Aorta (tissue), 4 donors: ENCODE results near the gene AZIN2. TPM values are rescaled to one million over a fixed set of nuclear protein-coding genes. Genes with fewer than 3 reads are reported as not detected.

Source experiments
- polyA plus RNA-seq, 2 donors: library from polyadenylated mRNA; stranded (reverse); fragments of 200-250 nt; gene quantifications; one replicate each; pipeline ENCODE4 v1.2.3, GENCODE V29; 2013
- total RNA-seq, 2 donors: library from RNA; stranded (reverse); fragmentation: NEBNext Ultra II Directional; extraction: Animal tissue kit (Norgen Biotek cat#: 25700); gene quantifications; one replicate each; pipeline ENCODE4 v1.2.1, GENCODE V29; 2021
- donor health status: healthy with polysubstance abuse.
- donor health status: Bipolar disorder and iron deficiency.
- donor health status: DM: no; HTN: no; CAD: no.
- donor health status: DM: yes; HTN: yes; CAD: no.

Gene AZIN2
- total and polyA plus RNA-seq, 4 donors, result 1.5 to 14.4 (median 3.2) TPM

Other genes starting within 250 kb of the AZIN2 start
- 10 to 100 TPM in 1 of 2 donors, 1 to 10 TPM in 1; 5.6 to 17.6 TPM for gene FNDC5, start 210.2 kb upstream of the AZIN2 start, total RNA-seq
- 10 to 100 TPM in 1 of 2 donors, 1 to 10 TPM in 1; 8.1 to 11.7 TPM for gene FNDC5, start 210.2 kb upstream of the AZIN2 start, polyA plus RNA-seq
- gene HPCA, start 194.7 kb upstream of the AZIN2 start, total RNA-seq, result under 1 TPM in 1 of 2 donors, not detected in 1; 0.51 TPM
- under 1 TPM in 1 of 2 donors, not detected in 1; 0.90 TPM for gene HPCA, start 194.7 kb upstream of the AZIN2 start, polyA plus RNA-seq
- 10 to 100 TPM; 21.1 to 23.8 TPM for gene TMEM54, start 179.8 kb upstream of the AZIN2 start, total RNA-seq
- 10 to 100 TPM; 25.3 to 77.5 TPM for gene TMEM54, start 179.8 kb upstream of the AZIN2 start, polyA plus RNA-seq
- gene RNF19B, start 116.3 kb upstream of the AZIN2 start, total RNA-seq, result 10 to 100 TPM; 25.5 to 51.5 TPM
- 10 to 100 TPM; 13.8 to 16.4 TPM for gene RNF19B, start 116.3 kb upstream of the AZIN2 start, polyA plus RNA-seq
- 10 to 100 TPM; 87.4 to 95.6 TPM for gene AK2, start 44.3 kb upstream of the AZIN2 start, total RNA-seq
- gene AK2, start 44.3 kb upstream of the AZIN2 start, polyA plus RNA-seq, result 10 to 100 TPM; 71.8 to 77.8 TPM
- 1 to 10 TPM; 5.7 to 8.0 TPM for gene TRIM62, start 100.9 kb downstream of the AZIN2 start, total RNA-seq
- gene TRIM62, start 100.9 kb downstream of the AZIN2 start, polyA plus RNA-seq, result 1 to 10 TPM; 1.0 to 7.7 TPM
- 10 to 100 TPM; 36.2 to 44.0 TPM for gene ZNF362, start 175.3 kb downstream of the AZIN2 start, total RNA-seq
- gene ZNF362, start 175.3 kb downstream of the AZIN2 start, polyA plus RNA-seq, result 10 to 100 TPM; 12.4 to 26.1 TPM
- under 1 TPM; 0.36 to 0.81 TPM for gene A3GALT2, start 239.9 kb downstream of the AZIN2 start, total RNA-seq
- not detected for gene A3GALT2, start 239.9 kb downstream of the AZIN2 start, polyA plus RNA-seq